Activated CD4-positive, alpha-beta memory T cell treated with anti-CD3 and anti-CD28 coated beads for 36 hours (primary cell): ENCODE data around the gene CMC1. TPM values are rescaled to one million over a fixed set of nuclear protein-coding genes. Genes with fewer than 3 reads are reported as not detected.

ENCODE experiments used
- CTCF ChIA-PET: fragments of 350-600 bp; sonication (Branson Sonifier 250); formaldehyde crosslinking; loops from one replicate; lab custom pipeline; 2021; ENCODE audit warnings: antibody characterized with exemption, inconsistent platforms; lab: Charles Lee
- POLR2A ChIA-PET: fragments of 350-600 bp; sonication (Branson Sonifier 250); formaldehyde crosslinking; loops from one replicate; lab custom pipeline; 2021; ENCODE audit warnings: antibody characterized with exemption; lab: Charles Lee
- DNase-seq: peaks from one replicate; pipeline ENCODE4 v3.0.0-alpha.2; 2020
- H3K27ac Mint-ChIP-seq: one replicate; pipeline ENCODE4 v1.8.0; 2021; ENCODE audit warnings: mixed read lengths
- H3K27me3 Mint-ChIP-seq: one replicate; pipeline ENCODE4 v1.8.0; 2021; ENCODE audit warnings: mixed read lengths
- H3K36me3 Mint-ChIP-seq: one replicate; pipeline ENCODE4 v1.8.0; 2021; ENCODE audit warnings: mixed read lengths
- H3K4me1 Mint-ChIP-seq: one replicate; pipeline ENCODE4 v1.8.0; 2021; ENCODE audit warnings: low read depth, mixed read lengths
- H3K4me3 Mint-ChIP-seq: one replicate; pipeline ENCODE4 v1.8.0; 2021; ENCODE audit warnings: mild to moderate bottlenecking, mixed read lengths
- H3K9me3 Mint-ChIP-seq: one replicate; pipeline ENCODE4 v1.8.0; 2021; ENCODE audit warnings: mixed read lengths
- intact Hi-C: fragments of 100-400 bp; cut with micrococcal nuclease; formaldehyde crosslinking; loops from one replicate; pipeline ENCODE4 v1.15.1; 2023
- total RNA-seq, 2 experiments: library from RNA; stranded (reverse); gene quantifications; one replicate each; pipeline ENCODE4 v1.2.3, GENCODE V29; 2021

CMC1 gene
- total RNA-seq, 2 experiments from 2014 or later: 27.5 to 28.6 TPM

DNA sequence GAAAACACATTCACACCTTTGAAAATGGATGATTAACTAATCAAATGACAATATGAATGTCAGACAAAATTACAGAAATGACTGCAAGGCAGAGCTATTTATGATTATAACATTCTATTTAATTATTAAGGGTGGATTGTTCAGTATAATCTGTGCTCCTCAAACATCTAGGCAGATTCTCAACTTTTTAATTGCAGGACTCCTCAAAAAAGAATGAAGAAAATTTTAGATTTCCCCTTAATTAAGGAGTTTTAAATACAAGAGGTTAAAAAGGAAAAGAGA lies 22.6 kb upstream of the CMC1 start:
- POLR2A ChIA-PET: no interaction called here
- H3K36me3 Mint-ChIP-seq: peaks cover 5% of the 10 kb centered on the region
- no peak overlapping the region for H3K27ac Mint-ChIP-seq

DNA sequence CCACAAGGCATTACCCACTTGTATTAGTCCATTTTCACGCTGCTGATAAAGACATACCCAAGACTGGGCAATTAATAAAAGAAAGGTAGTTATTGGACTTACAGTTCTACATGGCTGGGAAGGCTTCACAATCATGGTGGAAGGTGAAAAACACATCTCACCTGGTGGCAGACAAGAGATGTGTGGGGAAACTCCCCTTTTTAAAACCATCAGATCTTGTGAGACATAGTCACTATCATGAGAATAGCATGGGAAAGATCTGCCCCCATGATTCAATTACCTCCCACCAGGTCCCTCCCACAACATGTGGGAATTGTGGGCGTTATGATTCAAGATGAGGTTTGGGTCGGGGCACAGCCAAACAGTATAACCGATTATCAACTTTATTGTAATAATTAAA lies 17.0 kb upstream of the CMC1 start:
- ChIA-PET POLR2A (no interaction called here), CTCF (no interaction called here)
- Mint-ChIP-seq H3K4me3 (no peak overlapping the region), H3K4me1 (peaks cover 4% of the 10 kb centered on the region), H3K36me3 (no peaks in the 10 kb centered on the region), H3K27me3 (no peaks in the 10 kb centered on the region), H3K27ac (no peak overlapping the region), H3K9me3 (peaks cover 3% of the 10 kb centered on the region)
- peak; percentile 19 for DNase-seq
- intact Hi-C loops: no loop called here

More for the DNA sequence above, 22.6 kb upstream of the CMC1 start:
- CTCF ChIA-PET: interaction anchor here (1.2 kb wide), 1 partner anchor 168 kb away, joined by 4 read pairs; no protein-coding TSS in a partner anchor
- intact Hi-C loops: no loop called here
- H3K9me3 Mint-ChIP-seq: peaks cover 35% of the 10 kb centered on the region
- no peak overlapping the region for H3K4me3 Mint-ChIP-seq
- H3K4me1 Mint-ChIP-seq: peaks cover 8% of the 10 kb centered on the region
- DNase-seq: no peak
- H3K27me3 Mint-ChIP-seq: no peaks in the 10 kb centered on the region

DNA sequence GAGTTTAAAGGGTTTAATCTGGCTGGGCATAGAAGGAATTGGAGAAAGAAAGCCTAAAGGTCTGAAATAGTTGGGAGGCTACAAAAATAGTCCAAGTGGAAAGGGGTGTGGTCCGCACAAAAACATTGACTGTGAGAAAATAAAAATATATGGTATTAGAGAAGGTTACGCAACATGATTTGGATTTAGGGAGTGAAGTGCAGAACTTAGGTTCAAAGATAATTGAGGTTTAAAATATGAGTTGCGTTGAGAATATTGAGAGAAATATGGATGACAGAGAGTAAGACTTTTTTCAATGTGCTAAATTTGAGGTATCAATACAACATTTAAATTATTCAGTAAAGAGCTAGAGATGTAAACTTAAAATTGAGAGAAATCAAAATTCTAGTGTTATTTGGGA lies 15.4 kb upstream of the CMC1 start:
- Mint-ChIP-seq H3K4me1 (peaks cover 4% of the 10 kb centered on the region), H3K27ac (no peak overlapping the region), H3K4me3 (no peak overlapping the region), H3K9me3 (no peaks in the 10 kb centered on the region), H3K36me3 (no peaks in the 10 kb centered on the region), H3K27me3 (no peaks in the 10 kb centered on the region)
- intact Hi-C loops: no loop called here
- ChIA-PET POLR2A (no interaction called here), CTCF (no interaction called here)
- no peak for DNase-seq

DNA sequence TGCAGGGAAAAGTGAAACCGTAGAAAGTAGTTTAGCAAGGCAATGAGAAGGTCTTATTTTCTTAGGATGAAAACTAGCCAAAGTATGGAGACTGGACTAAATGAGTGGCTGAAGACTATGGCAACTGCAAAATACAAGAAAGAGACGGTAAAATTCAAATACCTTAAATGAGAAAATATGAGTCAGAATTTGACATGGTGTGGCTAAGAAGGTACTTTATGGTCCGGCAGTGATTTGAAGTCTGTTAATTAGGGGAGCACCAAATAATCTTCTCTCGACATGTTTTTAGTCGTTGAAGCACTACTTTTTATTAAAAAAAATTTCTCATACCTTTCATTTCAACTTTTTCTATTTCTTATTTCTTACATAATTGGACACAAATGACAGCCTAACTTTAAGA lies 12.8 kb upstream of the CMC1 start:
- no peaks in the 10 kb centered on the region for H3K9me3 Mint-ChIP-seq
- H3K4me1 Mint-ChIP-seq: peaks cover 4% of the 10 kb centered on the region
- no peak overlapping the region for H3K4me3 Mint-ChIP-seq
- ChIA-PET POLR2A (no interaction called here), CTCF (no interaction called here)
- intact Hi-C loops: no loop called here
- DNase-seq: no peak
- no peaks in the 10 kb centered on the region for H3K36me3 Mint-ChIP-seq
- H3K27ac Mint-ChIP-seq: no peak overlapping the region
- no peaks in the 10 kb centered on the region for H3K27me3 Mint-ChIP-seq

DNA sequence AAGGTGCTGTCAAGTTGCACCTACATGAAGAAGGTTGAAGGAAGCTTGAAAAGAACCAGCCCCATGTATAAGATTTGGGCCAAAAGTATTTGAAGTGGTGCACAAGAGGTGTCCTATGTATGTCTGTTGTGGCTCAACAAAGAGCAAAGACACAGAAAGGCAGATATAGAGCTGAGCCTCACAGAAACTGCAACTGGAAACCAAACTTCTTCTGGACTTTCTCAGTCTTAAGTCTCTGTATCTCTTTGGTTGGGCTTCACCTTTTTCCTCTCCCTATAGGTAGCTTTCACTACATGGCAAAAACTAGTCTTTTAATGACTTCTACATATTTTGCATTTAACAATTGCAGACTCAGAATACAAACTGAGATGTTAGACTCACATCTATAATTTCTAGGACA lies 8.8 kb upstream of the CMC1 start:
- no peak for DNase-seq
- intact Hi-C loops: no loop called here
- POLR2A ChIA-PET: no interaction called here
- Mint-ChIP-seq H3K4me3 (no peak overlapping the region), H3K9me3 (no peaks in the 10 kb centered on the region), H3K4me1 (no peaks in the 10 kb centered on the region), H3K27me3 (no peaks in the 10 kb centered on the region), H3K36me3 (no peaks in the 10 kb centered on the region), H3K27ac (no peak overlapping the region)
- CTCF ChIA-PET: no interaction called here

DNA sequence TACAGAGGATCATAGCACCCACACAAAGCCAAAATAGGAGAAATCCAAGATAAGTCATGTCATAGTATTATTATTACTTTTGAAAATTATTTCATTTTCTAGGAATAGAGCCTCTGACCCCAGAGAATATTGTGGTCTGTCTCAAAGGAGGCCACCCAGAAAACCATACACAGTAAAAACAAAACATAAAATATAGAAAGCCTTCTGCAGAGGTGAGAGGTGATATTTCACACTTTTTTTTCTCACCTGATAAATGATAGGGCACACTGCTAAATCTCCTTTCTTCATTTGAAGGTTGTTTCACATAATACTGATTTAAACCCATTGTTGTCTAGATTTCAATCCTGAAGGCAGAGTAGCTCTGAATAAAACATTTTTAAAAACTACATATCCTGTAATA lies 7.0 kb upstream of the CMC1 start:
- CTCF ChIA-PET: no interaction called here
- Mint-ChIP-seq H3K27ac (no peak overlapping the region), H3K4me3 (no peak overlapping the region), H3K36me3 (no peaks in the 10 kb centered on the region), H3K9me3 (no peaks in the 10 kb centered on the region), H3K4me1 (no peaks in the 10 kb centered on the region), H3K27me3 (no peaks in the 10 kb centered on the region)
- POLR2A ChIA-PET: no interaction called here
- DNase-seq: no peak
- intact Hi-C loops: no loop called here

DNA sequence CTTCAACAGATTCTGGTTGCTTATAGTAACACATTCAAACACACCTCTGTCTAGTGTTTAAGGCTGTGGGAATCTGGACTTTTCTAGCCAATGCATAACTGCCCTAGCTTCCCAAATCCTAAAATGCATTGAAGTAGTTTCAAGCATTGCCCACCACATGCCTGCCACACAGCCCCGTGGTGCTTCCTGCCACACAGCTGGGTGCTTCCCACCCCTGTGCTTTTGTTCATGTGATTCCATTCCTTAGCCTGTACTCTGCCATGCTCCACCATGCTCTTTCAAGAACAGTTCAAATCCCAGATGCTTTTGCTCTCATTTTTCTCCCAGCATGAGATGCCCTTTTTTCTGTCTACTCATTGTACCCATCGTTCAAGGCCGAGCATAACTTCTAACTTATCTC lies 2.3 kb upstream of the CMC1 start:
- Mint-ChIP-seq H3K9me3 (no peaks in the 10 kb centered on the region), H3K4me3 (no peak overlapping the region), H3K36me3 (peaks cover 5% of the 10 kb centered on the region), H3K4me1 (peaks cover 26% of the 10 kb centered on the region), H3K27me3 (no peaks in the 10 kb centered on the region), H3K27ac (no peak overlapping the region)
- ChIA-PET CTCF (interaction anchor here (0.7 kb wide), 1 partner anchor 527 kb away, joined by 3 read pairs; no protein-coding TSS in a partner anchor), POLR2A (no interaction called here)
- intact Hi-C loops: no loop called here
- DNase-seq: no peak

DNA sequence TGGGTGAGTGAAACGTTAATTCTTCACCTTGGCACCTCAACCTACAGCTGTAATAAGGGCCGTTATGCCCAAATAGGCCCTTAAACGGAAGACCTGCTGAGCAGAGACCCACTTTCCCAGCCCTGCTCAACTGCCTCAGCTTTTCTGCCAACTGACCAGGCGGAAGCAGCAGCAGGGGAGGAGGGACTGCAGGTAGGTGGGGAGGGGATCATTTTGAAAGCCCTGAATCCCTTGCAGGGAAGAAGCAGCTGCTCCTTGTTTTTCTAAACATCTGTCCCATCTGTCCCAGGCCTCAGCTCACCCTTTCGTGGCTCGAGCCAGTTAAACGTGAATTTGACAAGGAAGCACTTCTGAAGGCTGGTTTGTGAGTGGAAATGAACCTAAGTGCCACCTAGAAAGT lies 978 bp upstream of the CMC1 start:
- intact Hi-C loops: loop anchor here (2.0 to 5.0 kb wide), 4 partner anchors 188 to 758 kb away; partner anchors contain the start of gene SLC4A7
- Mint-ChIP-seq H3K27me3 (no peaks in the 10 kb centered on the region), H3K4me3 (peak overlapping the region; percentile 93), H3K4me1 (peaks cover 33% of the 10 kb centered on the region), H3K9me3 (no peaks in the 10 kb centered on the region), H3K36me3 (peaks cover 7% of the 10 kb centered on the region), H3K27ac (peak overlapping the region; percentile 94)
- ChIA-PET POLR2A (interaction anchor here (0.8 kb wide), 1 partner anchor 109 kb away, joined by 3 read pairs; the partner anchor contains the start of genes AZI2 and ZCWPW2), CTCF (interaction anchor here (0.9 to 1.4 kb wide), 2 partner anchors 77 to 519 kb away, joined by 4 to 6 read pairs; partner anchors contain the start of gene EOMES)
- DNase-seq: no peak

DNA sequence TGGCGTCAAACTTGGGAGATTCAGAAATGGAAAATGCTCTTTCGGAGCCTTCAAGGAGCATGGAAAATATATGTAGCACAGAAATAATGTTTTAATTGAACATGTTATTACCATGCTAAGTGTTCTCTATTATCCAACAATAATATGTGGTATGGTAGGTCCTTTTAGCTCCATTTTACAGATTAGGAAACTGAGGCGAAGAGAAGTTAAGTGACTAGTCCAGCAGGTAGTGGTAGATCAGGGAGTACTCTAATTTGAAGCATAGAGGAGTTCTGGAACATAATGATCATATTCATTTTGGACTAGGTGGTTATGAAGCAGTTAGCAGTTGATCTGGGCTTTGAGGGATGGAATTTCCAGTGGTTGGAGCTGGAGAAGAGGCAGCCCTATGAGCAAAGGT lies 1.1 kb downstream of the CMC1 start:
- Mint-ChIP-seq H3K9me3 (no peaks in the 10 kb centered on the region), H3K27me3 (no peaks in the 10 kb centered on the region), H3K36me3 (peaks cover 8% of the 10 kb centered on the region), H3K27ac (peak overlapping the region; percentile 94), H3K4me3 (peak overlapping the region; percentile 93), H3K4me1 (peaks cover 49% of the 10 kb centered on the region)
- POLR2A ChIA-PET: no interaction called here
- DNase-seq: no peak
- CTCF ChIA-PET: interaction anchor here (1.0 to 1.6 kb wide), 3 partner anchors 75 to 85 kb away, joined by 3 to 4 read pairs (median 3); no protein-coding TSS in a partner anchor
- intact Hi-C loops: loop anchor here (1.0 to 5.0 kb wide), 4 partner anchors 9 to 760 kb away; partner anchors contain the start of gene SLC4A7

DNA sequence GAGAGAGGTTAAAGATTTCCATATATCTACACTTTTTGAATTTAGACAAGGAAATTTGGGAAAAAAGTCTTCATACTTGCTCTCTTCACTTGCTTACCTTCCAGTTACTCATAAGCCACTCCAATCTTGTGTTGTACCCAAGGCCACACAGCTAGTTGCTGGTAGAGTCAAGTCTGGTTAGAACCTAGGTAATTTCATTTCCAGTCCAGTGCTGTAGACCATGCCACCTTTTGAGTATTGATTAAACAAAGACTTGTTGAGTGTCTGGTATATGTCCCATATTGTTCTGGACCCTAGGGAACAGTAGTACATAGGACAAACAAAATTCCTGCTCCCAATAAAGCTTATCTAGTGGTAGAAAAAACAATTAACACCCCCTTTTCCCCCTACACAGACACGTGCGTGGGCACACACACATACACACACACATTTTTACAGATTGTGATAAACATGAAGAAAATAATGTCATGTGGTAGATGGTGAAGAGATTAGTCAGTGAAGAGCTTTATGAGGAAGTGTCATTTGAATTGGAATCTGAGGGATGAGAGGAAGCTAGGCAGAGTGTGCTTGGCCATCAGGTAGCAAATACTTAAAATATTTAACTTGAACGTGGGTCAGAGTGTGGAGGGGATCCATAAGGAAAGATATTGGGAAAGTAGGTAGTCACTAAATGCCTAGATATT lies 2.1 kb downstream of the CMC1 start:
- Mint-ChIP-seq H3K27me3 (no peaks in the 10 kb centered on the region), H3K4me3 (no peak overlapping the region), H3K27ac (no peak overlapping the region), H3K9me3 (no peaks in the 10 kb centered on the region), H3K36me3 (peaks cover 8% of the 10 kb centered on the region), H3K4me1 (peaks cover 55% of the 10 kb centered on the region)
- intact Hi-C loops: loop anchor here (5.0 kb wide), 3 partner anchors 361 to 761 kb away; partner anchors contain the start of gene SLC4A7
- ChIA-PET CTCF (interaction anchor here (1.5 kb wide), 1 partner anchor 83 kb away, joined by 4 read pairs; no protein-coding TSS in a partner anchor), POLR2A (no interaction called here)
- DNase-seq: no peak

DNA sequence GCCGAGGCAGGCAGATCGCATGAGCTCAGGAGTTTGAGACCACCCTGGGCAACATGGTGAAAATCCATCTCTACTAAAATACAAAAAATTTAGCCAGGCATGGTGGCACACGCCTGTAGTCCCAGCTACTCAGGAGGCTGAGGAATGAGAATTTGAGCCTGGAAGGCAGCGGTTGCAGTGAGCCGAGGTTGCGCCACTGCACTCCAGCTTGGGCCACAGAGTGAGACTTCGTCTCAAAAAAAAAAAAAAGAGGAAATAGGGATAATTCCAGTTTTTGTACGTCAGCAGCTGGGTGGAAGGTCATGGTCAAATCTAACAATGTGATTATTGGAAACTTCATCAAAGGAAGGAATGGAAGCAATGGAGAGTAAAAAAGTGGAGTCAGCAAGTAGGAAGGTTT lies 3.1 kb downstream of the CMC1 start:
- Mint-ChIP-seq H3K4me3 (no peak overlapping the region), H3K36me3 (peaks cover 8% of the 10 kb centered on the region), H3K4me1 (peaks cover 62% of the 10 kb centered on the region), H3K27ac (no peak overlapping the region), H3K9me3 (no peaks in the 10 kb centered on the region), H3K27me3 (no peaks in the 10 kb centered on the region)
- intact Hi-C loops: loop anchor here (5.0 kb wide), 3 partner anchors 362 to 762 kb away; partner anchors contain the start of gene SLC4A7
- POLR2A ChIA-PET: no interaction called here
- DNase-seq: no peak
- CTCF ChIA-PET: no interaction called here

DNA sequence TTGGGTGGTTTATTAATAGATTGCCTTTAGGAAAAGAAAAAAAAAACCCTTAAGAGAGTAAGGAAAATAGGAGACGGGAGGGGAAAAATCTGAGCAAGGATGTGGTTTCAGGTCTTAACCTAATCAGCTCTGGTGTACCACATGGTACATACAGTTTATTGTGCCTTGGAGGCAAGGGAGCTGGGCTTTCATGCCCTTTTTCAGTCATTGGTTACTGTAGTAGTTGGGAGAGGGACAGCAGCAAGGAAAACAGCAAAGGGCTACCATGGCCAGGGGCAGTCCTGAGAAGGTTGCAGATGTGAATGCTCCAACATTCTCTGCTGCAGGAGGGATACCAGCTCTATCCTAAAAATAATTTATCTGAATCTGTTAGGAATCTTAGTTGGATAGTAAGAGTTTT lies 5.9 kb downstream of the CMC1 start:
- Mint-ChIP-seq H3K27ac (no peak overlapping the region), H3K36me3 (peaks cover 4% of the 10 kb centered on the region), H3K9me3 (no peaks in the 10 kb centered on the region), H3K4me3 (no peak overlapping the region), H3K4me1 (peaks cover 72% of the 10 kb centered on the region), H3K27me3 (no peaks in the 10 kb centered on the region)
- ChIA-PET POLR2A (no interaction called here), CTCF (no interaction called here)
- intact Hi-C loops: no loop called here
- DNase-seq: no peak

DNA sequence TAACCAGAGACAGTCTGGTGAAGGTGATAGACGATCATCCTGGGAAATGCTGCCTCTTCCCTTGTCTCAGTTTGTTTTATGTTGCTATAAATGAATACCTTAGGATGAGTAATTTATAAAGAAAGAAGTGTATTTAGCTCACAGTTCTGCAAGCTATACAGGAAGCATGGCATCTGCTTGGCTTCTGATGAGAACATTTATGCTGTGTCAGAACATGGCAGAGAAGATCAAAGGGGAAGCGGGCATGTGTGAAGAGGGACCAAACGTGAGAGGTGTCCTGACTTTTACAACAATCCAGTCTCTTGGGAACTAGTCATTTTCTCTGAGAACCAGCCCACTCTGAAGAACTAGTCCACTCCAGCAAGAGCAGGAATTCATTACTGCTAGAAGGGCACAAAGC lies 9.6 kb downstream of the CMC1 start:
- Mint-ChIP-seq H3K4me3 (no peak overlapping the region), H3K27ac (no peak overlapping the region), H3K4me1 (peaks cover 52% of the 10 kb centered on the region), H3K9me3 (no peaks in the 10 kb centered on the region), H3K36me3 (peaks cover 8% of the 10 kb centered on the region), H3K27me3 (no peaks in the 10 kb centered on the region)
- DNase-seq: no peak
- intact Hi-C loops: loop anchor here (1.0 kb wide), 1 partner anchor 9 kb away; no protein-coding TSS in a partner anchor
- CTCF ChIA-PET: no interaction called here
- POLR2A ChIA-PET: no interaction called here
